Measurements from ENCODE around the gene FRRS1L.
"Not testable (repeated sequence)": the region's sequence is repeated elsewhere in the genome, so short reads cannot be mapped to it uniquely, and the experiment has no call there.

The FRRS1L gene

GRCh38 chr9:109129470-109130197 lies 37.4 kb downstream of the FRRS1L start:
- no peak for DNase-seq (ENCODE audit: low read depth)

- not testable (repeated sequence) for DNase-seq (ENCODE audit: low read depth)
Measured at GRCh38 chr9:109126671-109127070, 40.4 kb downstream of the FRRS1L start.

- no peak for DNase-seq (ENCODE audit: low read depth)
Measured at GRCh38 chr9:109124121-109124520, 42.9 kb downstream of the FRRS1L start.

GRCh38 chr9:109122726-109123621 lies 44.1 kb downstream of the FRRS1L start:
- no peak for DNase-seq (ENCODE audit: low read depth)

GRCh38 chr9:109121232-109121796 lies 45.7 kb downstream of the FRRS1L start:
- DNase-seq (ENCODE audit: low read depth): no peak

GRCh38 chr9:109120204-109120789 lies 46.8 kb downstream of the FRRS1L start:
- DNase-seq (ENCODE audit: low read depth): no peak

- DNase-seq (ENCODE audit: low read depth): peak; percentile 90
Measured at GRCh38 chr9:109119439-109120203, 47.4 kb downstream of the FRRS1L start, which contains the start of gene TMEM245. Gene TMEM245, minus strand, starts transcription at chr9:109119947. Its CDS starts 34 bp downstream, at chr9:109119913.

GRCh38 chr9:109118808-109119438 lies 48.1 kb downstream of the FRRS1L start:
- DNase-seq (ENCODE audit: low read depth): no peak

- peak; percentile 51 for DNase-seq (ENCODE audit: low read depth)
Measured at GRCh38 chr9:109117856-109118807, 48.9 kb downstream of the FRRS1L start.

- no peak for DNase-seq (ENCODE audit: low read depth)
Measured at GRCh38 chr9:109115931-109116526, 51.0 kb downstream of the FRRS1L start.

GRCh38 chr9:109114670-109115069 lies 52.4 kb downstream of the FRRS1L start:
- no peak for DNase-seq (ENCODE audit: low read depth)

GRCh38 chr9:109113892-109114609 lies 53.0 kb downstream of the FRRS1L start:
- DNase-seq (ENCODE audit: low read depth): no peak

- no peak for DNase-seq (ENCODE audit: low read depth)
Measured at GRCh38 chr9:109113254-109113653, 53.8 kb downstream of the FRRS1L start.

- DNase-seq (ENCODE audit: low read depth): no peak
Measured at GRCh38 chr9:109110329-109111021, 56.6 kb downstream of the FRRS1L start.

GRCh38 chr9:109109967-109110328 lies 57.1 kb downstream of the FRRS1L start:
- DNase-seq (ENCODE audit: low read depth): no peak

GRCh38 chr9:109108318-109108717 lies 58.7 kb downstream of the FRRS1L start:
- DNase-seq (ENCODE audit: low read depth): no peak

GRCh38 chr9:109107402-109108240 lies 59.4 kb downstream of the FRRS1L start:
- DNase-seq (ENCODE audit: low read depth): no peak

All from activated T-cell treated with anti-CD3 and anti-CD28 coated beads for 24 hours (primary cell).